HepG2 (cell line): ENCODE measurements around the gene ALDH3B1. TPM values are rescaled to one million over a fixed set of nuclear protein-coding genes. Genes with fewer than 3 reads are reported as not detected.
A peak's percentile ranks its signal among the peaks of the same experiment; 100 is the strongest.

ENCODE experiments used
- CAMTA2 ChIP-seq: sonication (generic); formaldehyde crosslinking; IDR thresholded peaks from 2 replicates; pipeline ENCODE4 v1.4.0; 2020; ENCODE audit warnings: mild to moderate bottlenecking, missing genetic modification reagents, borderline replicate concordance
- EHMT2 ChIP-seq: fragments of 200-600 bp; sonication (generic); IDR thresholded peaks from 2 replicates; pipeline ENCODE4 v1.7.0; 2017; ENCODE audit warnings: antibody characterized with exemption, low read depth, low read length, borderline replicate concordance
- IRF2 ChIP-seq: IDR thresholded peaks from 2 replicates; pipeline ENCODE4 v1.6.1; 2018; ENCODE audit warnings: missing genetic modification reagents, missing compliant biosample characterization
- KLF13 ChIP-seq: sonication (generic); formaldehyde crosslinking; IDR thresholded peaks from 2 replicates; pipeline ENCODE4 v1.4.0; 2020; ENCODE audit warnings: mild to moderate bottlenecking, missing genetic modification reagents
- LRRFIP1 ChIP-seq: sonication (generic); formaldehyde crosslinking; conservative IDR thresholded peaks from 2 replicates; pipeline ENCODE4 v1.4.0; 2020; ENCODE audit warnings: missing genetic modification reagents
- REPIN1 ChIP-seq: sonication (generic); formaldehyde crosslinking; IDR thresholded peaks from 2 replicates; pipeline ENCODE4 v1.8.0; 2022; ENCODE audit warnings: missing genetic modification reagents, low read depth, mild to moderate bottlenecking, borderline replicate concordance
- RFXANK ChIP-seq: IDR thresholded peaks from 2 replicates; pipeline ENCODE4 v1.6.1; 2016
- SIN3B ChIP-seq: fragments of 150-350 bp; IDR thresholded peaks from 2 replicates; pipeline ENCODE4 v1.6.1; 2014; ENCODE audit warnings: low read length
- SNRNP70 ChIP-seq: fragments of 200-400 bp; formaldehyde crosslinking; IDR thresholded peaks from 2 replicates; pipeline ENCODE4 v1.6.1; 2017; ENCODE audit warnings: mild to moderate bottlenecking, low read depth, low read length, moderate library complexity
- ZBED4 ChIP-seq: sonication (generic); formaldehyde crosslinking; IDR thresholded peaks from 2 replicates; pipeline ENCODE4 v1.4.0; 2020; ENCODE audit warnings: missing genetic modification reagents, borderline replicate concordance
- ZFAT ChIP-seq: sonication (generic); formaldehyde crosslinking; conservative IDR thresholded peaks from 2 replicates; pipeline ENCODE4 v1.8.1; 2023; ENCODE audit warnings: missing genetic modification reagents, inconsistent platforms
- ZFP37 ChIP-seq: sonication (generic); formaldehyde crosslinking; IDR thresholded peaks from 2 replicates; pipeline ENCODE4 v1.4.0; 2020; ENCODE audit warnings: missing genetic modification reagents, borderline replicate concordance
- ZFX ChIP-seq: sonication (generic); formaldehyde crosslinking; IDR thresholded peaks from 2 replicates; pipeline ENCODE4 v1.4.0; 2020; ENCODE audit warnings: mild to moderate bottlenecking, low read depth, missing genetic modification reagents, moderate library complexity
- ZNF251 ChIP-seq: sonication (generic); formaldehyde crosslinking; IDR thresholded peaks from 2 replicates; pipeline ENCODE4 v1.9.0; 2021; ENCODE audit warnings: mild to moderate bottlenecking, missing genetic modification reagents
- ZNF275 ChIP-seq: sonication (generic); formaldehyde crosslinking; IDR thresholded peaks from 2 replicates; pipeline ENCODE4 v1.8.0; 2022; ENCODE audit warnings: missing genetic modification reagents, mild to moderate bottlenecking, inconsistent platforms, borderline replicate concordance
- ZNF280B ChIP-seq: sonication (generic); formaldehyde crosslinking; IDR thresholded peaks from 2 replicates; pipeline ENCODE4 v1.5.0; 2020; ENCODE audit warnings: missing genetic modification reagents, mild to moderate bottlenecking, borderline replicate concordance
- ZNF335 ChIP-seq: sonication (generic); formaldehyde crosslinking; IDR thresholded peaks from 2 replicates; pipeline ENCODE4 v1.4.0; 2020; ENCODE audit warnings: missing genetic modification reagents
- ZNF350 ChIP-seq: sonication (generic); formaldehyde crosslinking; IDR thresholded peaks from 2 replicates; pipeline ENCODE4 v1.4.0; 2020; ENCODE audit warnings: mild to moderate bottlenecking, low read depth, missing genetic modification reagents, borderline replicate concordance
- ZNF674 ChIP-seq: sonication (generic); formaldehyde crosslinking; IDR thresholded peaks from 2 replicates; pipeline ENCODE4 v1.5.0; 2020; ENCODE audit warnings: low read depth, mild to moderate bottlenecking, missing genetic modification reagents
- polyA plus RNA-seq, 8 experiments: library from polyadenylated mRNA; depleted of rRNA in 3 of 8; stranded (reverse) in 7 of 8; unstranded in 1 of 8; fragments of >200 nt; fragmentation: Illumina TruSeq in 4 of 8; extraction: Trizol in 4 of 8; gene quantifications; 2 replicates each; pipeline versions ENCODE4 v1.2.1 to v1.2.3, GENCODE V29; 2011 to 2016; ENCODE audit warnings: low read depth in 4 of 8, missing spikeins in 1 of 8, mixed read lengths in 1 of 8; ENCODE audit not compliant: insufficient read depth in 1 of 8
- total RNA-seq, 5 experiments: library from RNA; depleted of rRNA; stranded (reverse); fragments of >200 nt; fragmentation: Illumina TruSeq; extraction: Trizol; gene quantifications; 2 replicates each; pipeline ENCODE4 v1.2.3, GENCODE V29; 2016; ENCODE audit warnings: low read depth in 1 of 5

The ALDH3B1 gene
- total and polyA plus RNA-seq, 2 of the 13 experiments (the other 11 are each of a cell fraction or from before 2014, with no cell fraction given): 4.0 to 6.7 TPM

GRCh38 chr11:68038718-68039525 is 28.8 kb downstream of the ALDH3B1 start, which contains the start of gene TCIRG1 (continued):
- TF ChIP-seq ZBED4 (CRISPR knock-in tag) (peak; percentile 4; the same call in 1 of the 2 replicates), IRF2 (CRISPR knock-in tag) (no peak), REPIN1 (CRISPR knock-in tag) (peak; percentile 3; the same call in 1 of the 2 replicates), ZNF350 (CRISPR knock-in tag) (0 out of 2 replicates have a peak, but pooled peaks have one; percentile 61), ZNF251 (CRISPR knock-in tag) (no peak), ZNF335 (CRISPR knock-in tag) (no peak), KLF13 (CRISPR knock-in tag) (no peak), SIN3B (no peak), ZFX (CRISPR knock-in tag) (peak; percentile 65), CAMTA2 (0 out of 2 replicates have a peak, but pooled peaks have one; percentile 3), ZFP37 (CRISPR knock-in tag) (no peak), ZFAT (CRISPR knock-in tag) (no peak), LRRFIP1 (no peak), ZNF275 (CRISPR knock-in tag) (peak; percentile 17; the same call in 1 of the 2 replicates), ZNF674 (CRISPR knock-in tag) (no peak), RFXANK (CRISPR knock-in tag) (no peak), EHMT2 (no peak), ZNF280B (CRISPR knock-in tag) (no peak), SNRNP70 (no peak)
